Gastrocnemius medialis (tissue), 4 donors: ENCODE results near the gene IMP4. TPM values are rescaled to one million over a fixed set of nuclear protein-coding genes. Genes with fewer than 3 reads are reported as not detected.

Experiments
- ATAC-seq, 2 donors: fragments of 150-250 bp; one replicate each; pipeline ENCODE4 v1.9.1; 2016
- DNase-seq, 2 donors: peaks; one replicate each; pipeline ENCODE4 v3.0.0-alpha.2; 2019
- H3K27ac ChIP-seq, 4 donors: fragments of 200-600 bp; sonication (generic); 1 replicate in 1 of 4; 2 replicates in 3 of 4; pipeline ENCODE4 v1.5.1; 2016 to 2018; ENCODE audit warnings: mild to moderate bottlenecking in 2 of 4, moderate library complexity in 1 of 4
- H3K27me3 ChIP-seq, 3 donors: fragments of 200-600 bp; sonication (generic) in 2 of 3; 1 replicate in 1 of 3; 2 replicates in 2 of 3; pipeline versions ENCODE4 v1.5.1 to v1.6.0; 2016 to 2019; ENCODE audit warnings: mild to moderate bottlenecking in 1 of 3, moderate library complexity in 1 of 3
- H3K36me3 ChIP-seq, 2 donors: fragments of 200-600 bp; sonication (generic) in 1 of 2; one replicate each; pipeline ENCODE4 v1.5.1; 2017 to 2018
- H3K4me1 ChIP-seq, 2 donors: fragments of 200-600 bp; sonication (generic) in 1 of 2; one replicate each; pipeline ENCODE4 v1.5.1; 2016 to 2017; ENCODE audit warnings: mild to moderate bottlenecking in 2 of 2
- H3K4me3 ChIP-seq, 4 donors: fragments of 200-600 bp; sonication (generic) in 3 of 4; 1 replicate in 1 of 4; 2 replicates in 3 of 4; pipeline ENCODE4 v1.5.1; 2016 to 2019; ENCODE audit warnings: mild to moderate bottlenecking in 2 of 4
- H3K9me3 ChIP-seq, 3 donors: fragments of 200-600 bp; sonication (generic) in 2 of 3; 1 replicate in 1 of 3; 2 replicates in 2 of 3; pipeline ENCODE4 v1.5.1; 2016 to 2019
- CTCF ChIP-seq, 5 experiments: fragments of 450-650 bp in 3 of 5; fragments of 200-600 bp in 2 of 5; sonication (generic) in 2 of 5; IDR thresholded peaks in 4 of 5; conservative IDR thresholded peaks in 1 of 5; 1 replicate in 4 of 5; 2 replicates in 1 of 5; pipeline ENCODE4 v1.5.1; 2016 to 2019; ENCODE audit warnings: antibody characterized with exemption in 5 of 5, mild to moderate bottlenecking in 3 of 5, moderate library complexity in 3 of 5
- POLR2A ChIP-seq, 2 donors: fragments of 450-650 bp; IDR thresholded peaks; one replicate each; pipeline ENCODE4 v1.6.1; 2017; ENCODE audit warnings: antibody characterized with exemption in 2 of 2, mild to moderate bottlenecking in 2 of 2, moderate library complexity in 2 of 2
- in situ Hi-C, 4 donors: fragments of 200-750 bp; cut with MboI; loops; one replicate each; pipeline versions ENCODE4 v1.15.0 to v1.8.0; 2017; ENCODE audit warnings: low sequenced_read_pairs in 4 of 4
- intact Hi-C: fragments of 100-400 bp; cut with DNase I; formaldehyde crosslinking; loops from one replicate; pipeline ENCODE4 v1.15.1; 2023; ENCODE audit warnings: low total_unique reads
- total RNA-seq, 4 donors: library from RNA; depleted of rRNA; stranded (reverse); fragments of >200 nt; gene quantifications; one replicate each; pipeline versions ENCODE4 v1.1.0 to v1.2.3, GENCODE V29; 2016

Gene IMP4
- total RNA-seq, 4 donors from 2014 or later, result 114 to 179 (median 149) TPM

GRCh38 chr2:130342020-130342532, 621 bp upstream of the IMP4 start:
- in situ Hi-C loops, result loop anchor here in 3 of 4 donors (25.0 kb wide), 2 partner anchors 155 to 405 kb away; partner anchors contain the start of genes MZT2B (in 3 of the 3), SMPD4 (in 3 of the 3) and TUBA3E (in 3 of the 3)
- Histone ChIP-seq H3K9me3 (no peaks in the 10 kb centered on the region), H3K27me3 (no peaks in the 10 kb centered on the region), H3K27ac (peak overlapping the region; percentile 87 to 91 (median 88)), H3K4me1 (peaks cover 14 to 21% of the 10 kb centered on the region in 2 donors), H3K4me3 (peak overlapping the region; percentile 73 to 99 (median 85)), H3K36me3 (peaks cover 0 to 36% of the 10 kb centered on the region in 2 donors)
- TF ChIP-seq POLR2A (IDR thresholded peaks at IDR 0.05) (peak in 1 of 2 donors; percentile 32), CTCF (IDR thresholded peaks at IDR 0.05 in 4 of 5, conservative IDR thresholded peaks at IDR 0.05 in 1 of 5) (no peak)
- peak; percentile 89 to 90 for DNase-seq
- ATAC-seq, result peak; percentile 83 to 84
- intact Hi-C loops, result loop anchor here (1.0 to 5.0 kb wide), 5 partner anchors 13 to 1330 kb away; partner anchors contain the start of genes FAM168B and MZT2B

GRCh38 chr2:130344578-130344977, 1.9 kb downstream of the IMP4 start:
- TF ChIP-seq CTCF (IDR thresholded peaks at IDR 0.05 in 4 of 5, conservative IDR thresholded peaks at IDR 0.05 in 1 of 5), result no peak
- TF ChIP-seq POLR2A (IDR thresholded peaks at IDR 0.05), result no peak
- ATAC-seq, result no peak
- Histone ChIP-seq H3K4me3 (no peak overlapping the region), H3K36me3 (peaks cover 0 to 47% of the 10 kb centered on the region in 2 donors), H3K9me3 (no peaks in the 10 kb centered on the region), H3K4me1 (peaks cover 14 to 21% of the 10 kb centered on the region in 2 donors), H3K27me3 (no peaks in the 10 kb centered on the region), H3K27ac (no peak overlapping the region)
- intact Hi-C loops, result loop anchor here (5.0 kb wide), 3 partner anchors 467 to 1328 kb away; partner anchors contain the start of gene FAM168B
- in situ Hi-C loops, result loop anchor here in 3 of 4 donors (25.0 kb wide), 2 partner anchors 157 to 407 kb away; partner anchors contain the start of genes MZT2B (in 3 of the 3), SMPD4 (in 3 of the 3) and TUBA3E (in 3 of the 3)
- DNase-seq, result no peak

GRCh38 chr2:130345091-130345490, 2.4 kb downstream of the IMP4 start:
- Histone ChIP-seq H3K4me1 (peaks cover 14 to 21% of the 10 kb centered on the region in 2 donors), H3K9me3 (no peaks in the 10 kb centered on the region), H3K27me3 (no peaks in the 10 kb centered on the region), H3K4me3 (no peak overlapping the region), H3K36me3 (peaks cover 0 to 47% of the 10 kb centered on the region in 2 donors), H3K27ac (no peak overlapping the region)
- no peak for ATAC-seq
- no peak for DNase-seq
- no peak for TF ChIP-seq CTCF (IDR thresholded peaks at IDR 0.05 in 4 of 5, conservative IDR thresholded peaks at IDR 0.05 in 1 of 5)
- in situ Hi-C loops (loop anchor here in 3 of 4 donors (25.0 kb wide), 2 partner anchors 158 to 408 kb away; partner anchors contain the start of genes MZT2B (in 3 of the 3), SMPD4 (in 3 of the 3) and TUBA3E (in 3 of the 3)), intact Hi-C loops (no loop called here)

GRCh38 chr2:130345611-130346010, 2.9 kb downstream of the IMP4 start:
- ATAC-seq (no peak), DNase-seq (no peak)
- in situ Hi-C loops (loop anchor here in 3 of 4 donors (25.0 kb wide), 2 partner anchors 158 to 408 kb away; partner anchors contain the start of genes MZT2B (in 3 of the 3), SMPD4 (in 3 of the 3) and TUBA3E (in 3 of the 3)), intact Hi-C loops (no loop called here)
- no peak overlapping the region for H3K27ac ChIP-seq
- peaks cover 0 to 47% of the 10 kb centered on the region in 2 donors for H3K36me3 ChIP-seq
- peaks cover 14 to 21% of the 10 kb centered on the region in 2 donors for H3K4me1 ChIP-seq
- TF ChIP-seq CTCF (IDR thresholded peaks at IDR 0.05 in 4 of 5, conservative IDR thresholded peaks at IDR 0.05 in 1 of 5) (no peak), POLR2A (IDR thresholded peaks at IDR 0.05) (no peak)
- no peaks in the 10 kb centered on the region for H3K27me3 ChIP-seq
- H3K4me3 ChIP-seq, result no peak overlapping the region
- H3K9me3 ChIP-seq, result no peaks in the 10 kb centered on the region
